Measurements from ENCODE around the gene POP4. TPM values are rescaled to one million over a fixed set of nuclear protein-coding genes. Genes with fewer than 3 reads are reported as not detected.

The POP4 gene
- total RNA-seq, 1 experiment from 2014 or later, result 60.3 TPM

DNA sequence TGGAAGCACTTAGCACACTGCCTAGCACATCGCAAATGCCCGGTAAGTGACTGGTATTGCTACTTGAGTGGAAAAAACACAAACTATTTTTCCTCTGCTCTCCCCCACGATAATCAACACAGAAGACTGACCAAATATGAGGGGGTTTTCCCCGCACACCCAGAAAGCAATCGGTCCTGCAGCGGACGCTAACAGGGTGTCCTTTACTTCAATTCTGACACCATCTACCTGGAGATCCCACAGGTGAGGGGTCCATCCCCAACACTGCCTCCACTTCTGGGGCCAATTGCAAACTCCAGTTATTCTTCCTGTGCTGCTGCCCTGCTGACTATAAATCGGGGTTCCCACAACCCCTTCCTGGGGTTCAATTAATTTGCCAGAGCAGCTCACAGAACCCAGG lies 33.0 kb downstream of the POP4 start:
- ChIA-PET POLR2A (no interaction called here), CTCF (interaction anchor here (0.7 to 1.1 kb wide), 2 partner anchors 33 to 120 kb away, joined by 3 read pairs; no protein-coding TSS in a partner anchor)
- Mint-ChIP-seq H3K4me3 (ENCODE audit: unreplicated experiment) (no peak overlapping the region), H3K9me3 (ENCODE audit: unreplicated experiment) (no peaks in the 10 kb centered on the region), H3K27ac (ENCODE audit: low read depth, unreplicated experiment) (no peak overlapping the region), H3K36me3 (ENCODE audit: insufficient read depth, unreplicated experiment) (peaks cover 6% of the 10 kb centered on the region), H3K4me1 (ENCODE audit: insufficient read depth, unreplicated experiment) (no peaks in the 10 kb centered on the region), H3K27me3 (ENCODE audit: insufficient read depth, unreplicated experiment) (peaks cover 14% of the 10 kb centered on the region)
- TF ChIP-seq, protein P1, sequence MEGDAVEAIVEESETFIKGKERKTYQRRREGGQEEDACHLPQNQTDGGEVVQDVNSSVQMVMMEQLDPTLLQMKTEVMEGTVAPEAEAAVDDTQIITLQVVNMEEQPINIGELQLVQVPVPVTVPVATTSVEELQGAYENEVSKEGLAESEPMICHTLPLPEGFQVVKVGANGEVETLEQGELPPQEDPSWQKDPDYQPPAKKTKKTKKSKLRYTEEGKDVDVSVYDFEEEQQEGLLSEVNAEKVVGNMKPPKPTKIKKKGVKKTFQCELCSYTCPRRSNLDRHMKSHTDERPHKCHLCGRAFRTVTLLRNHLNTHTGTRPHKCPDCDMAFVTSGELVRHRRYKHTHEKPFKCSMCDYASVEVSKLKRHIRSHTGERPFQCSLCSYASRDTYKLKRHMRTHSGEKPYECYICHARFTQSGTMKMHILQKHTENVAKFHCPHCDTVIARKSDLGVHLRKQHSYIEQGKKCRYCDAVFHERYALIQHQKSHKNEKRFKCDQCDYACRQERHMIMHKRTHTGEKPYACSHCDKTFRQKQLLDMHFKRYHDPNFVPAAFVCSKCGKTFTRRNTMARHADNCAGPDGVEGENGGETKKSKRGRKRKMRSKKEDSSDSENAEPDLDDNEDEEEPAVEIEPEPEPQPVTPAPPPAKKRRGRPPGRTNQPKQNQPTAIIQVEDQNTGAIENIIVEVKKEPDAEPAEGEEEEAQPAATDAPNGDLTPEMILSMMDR (IDR thresholded peaks at IDR 0.05; ENCODE audit: unreplicated experiment), result no peak
- no TSS peak for BruUV-seq (replicated peaks)
- no peak for DNase-seq (ENCODE audit: unreplicated experiment)
- intact Hi-C loops (cut with micrococcal nuclease), result no loop called here

DNA sequence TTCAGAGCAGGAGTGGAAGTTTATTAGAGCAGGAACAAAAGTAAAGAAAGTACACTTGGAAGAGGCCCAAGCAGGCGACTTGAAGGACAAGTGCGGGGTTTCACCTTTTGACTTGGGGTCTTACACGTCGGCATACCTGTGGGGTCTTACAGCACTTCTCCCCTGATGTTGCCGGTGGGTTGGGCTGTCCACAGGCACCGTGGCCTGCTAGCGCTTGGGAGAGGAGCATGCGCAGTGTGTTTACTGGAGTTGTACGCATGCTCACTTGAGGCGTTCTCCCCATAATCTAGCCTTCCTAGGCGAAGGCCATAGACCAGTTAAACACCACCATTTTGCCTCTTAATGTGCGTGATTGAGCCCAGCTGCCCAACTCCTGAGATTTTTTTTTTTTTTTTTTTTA lies 34.1 kb downstream of the POP4 start:
- Mint-ChIP-seq H3K27me3 (ENCODE audit: insufficient read depth, unreplicated experiment) (peaks cover 14% of the 10 kb centered on the region), H3K4me1 (ENCODE audit: insufficient read depth, unreplicated experiment) (peaks cover 7% of the 10 kb centered on the region), H3K4me3 (ENCODE audit: unreplicated experiment) (no peak overlapping the region), H3K9me3 (ENCODE audit: unreplicated experiment) (no peaks in the 10 kb centered on the region), H3K36me3 (ENCODE audit: insufficient read depth, unreplicated experiment) (peaks cover 6% of the 10 kb centered on the region), H3K27ac (ENCODE audit: low read depth, unreplicated experiment) (no peak overlapping the region)
- intact Hi-C loops (cut with micrococcal nuclease), result no loop called here
- CTCF ChIA-PET, result interaction anchor here (2.2 kb wide), 1 partner anchor 76 kb away, joined by 9 read pairs; no protein-coding TSS in a partner anchor
- no TSS peak for BruUV-seq (replicated peaks)
- POLR2A ChIA-PET, result interaction anchor here (0.8 kb wide), 1 partner anchor 76 kb away, joined by 3 read pairs; no protein-coding TSS in a partner anchor
- DNase-seq (ENCODE audit: unreplicated experiment), result no peak
- TF ChIP-seq, protein P1 (IDR thresholded peaks at IDR 0.05; ENCODE audit: unreplicated experiment), result no peak

DNA sequence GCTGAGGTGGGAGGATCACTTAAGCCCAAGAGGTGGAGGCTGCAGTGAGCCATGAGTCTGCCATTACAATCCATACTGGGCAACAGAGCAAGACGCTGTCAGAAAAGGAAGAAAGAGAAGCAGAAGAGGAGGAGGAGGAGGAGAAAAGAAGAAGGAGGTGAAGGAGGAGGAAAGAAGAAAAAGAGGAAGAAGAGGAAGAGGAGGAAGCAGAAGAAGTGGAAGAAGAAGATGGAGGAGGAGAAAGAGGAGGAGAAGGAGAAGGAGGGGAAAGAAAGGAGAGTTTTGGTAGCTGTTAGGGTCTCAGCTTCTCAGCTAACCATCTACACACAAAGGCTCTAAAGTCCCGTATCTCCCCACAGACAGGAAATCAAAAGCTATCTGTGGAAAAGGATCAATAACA lies 35.5 kb downstream of the POP4 start:
- Mint-ChIP-seq H3K4me3 (ENCODE audit: unreplicated experiment) (no peak overlapping the region), H3K9me3 (ENCODE audit: unreplicated experiment) (no peaks in the 10 kb centered on the region), H3K27me3 (ENCODE audit: insufficient read depth, unreplicated experiment) (peaks cover 14% of the 10 kb centered on the region), H3K27ac (ENCODE audit: low read depth, unreplicated experiment) (no peak overlapping the region), H3K4me1 (ENCODE audit: insufficient read depth, unreplicated experiment) (peaks cover 20% of the 10 kb centered on the region), H3K36me3 (ENCODE audit: insufficient read depth, unreplicated experiment) (peaks cover 6% of the 10 kb centered on the region)
- no TSS peak for BruUV-seq (replicated peaks)
- ChIA-PET CTCF (interaction anchor here (2.2 kb wide), 1 partner anchor 75 kb away, joined by 9 read pairs; no protein-coding TSS in a partner anchor), POLR2A (no interaction called here)
- DNase-seq (ENCODE audit: unreplicated experiment), result no peak
- intact Hi-C loops (cut with micrococcal nuclease), result no loop called here
- TF ChIP-seq, protein P1 (IDR thresholded peaks at IDR 0.05; ENCODE audit: unreplicated experiment), result no peak

DNA sequence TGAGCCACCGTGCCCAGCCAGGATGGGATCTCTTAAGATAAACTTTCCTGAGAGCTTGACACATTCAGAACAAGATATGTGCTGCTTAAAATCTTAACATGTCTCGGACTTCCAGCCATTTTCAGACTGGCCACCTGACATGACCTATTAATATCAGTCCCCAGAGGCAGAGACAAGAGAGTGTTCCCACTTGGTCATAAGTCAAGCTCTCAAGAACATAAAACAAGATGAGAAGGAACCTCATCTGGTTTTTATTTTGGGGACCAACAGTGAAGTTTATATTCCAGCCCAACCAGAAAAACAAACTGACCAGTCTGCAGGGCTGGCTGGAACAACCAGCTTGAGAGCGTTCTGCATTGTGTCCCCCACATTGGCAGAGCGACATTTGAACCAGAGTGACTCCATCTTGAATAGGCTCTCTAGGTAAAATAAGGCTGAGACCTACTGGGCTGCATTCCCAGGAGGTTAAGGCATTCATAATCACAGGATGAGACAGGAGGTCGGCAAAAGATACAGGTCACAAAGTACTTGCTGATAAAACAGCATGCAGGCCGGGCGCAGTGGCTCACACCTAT lies 37.4 kb downstream of the POP4 start:
- Mint-ChIP-seq H3K27me3 (ENCODE audit: insufficient read depth, unreplicated experiment) (peaks cover 14% of the 10 kb centered on the region), H3K36me3 (ENCODE audit: insufficient read depth, unreplicated experiment) (peaks cover 6% of the 10 kb centered on the region), H3K4me1 (ENCODE audit: insufficient read depth, unreplicated experiment) (peaks cover 20% of the 10 kb centered on the region), H3K27ac (ENCODE audit: low read depth, unreplicated experiment) (no peak overlapping the region), H3K9me3 (ENCODE audit: unreplicated experiment) (no peaks in the 10 kb centered on the region), H3K4me3 (ENCODE audit: unreplicated experiment) (no peak overlapping the region)
- BruUV-seq (replicated peaks), result no TSS peak
- TF ChIP-seq, protein P1 (IDR thresholded peaks at IDR 0.05; ENCODE audit: unreplicated experiment), result no peak
- POLR2A ChIA-PET, result no interaction called here
- intact Hi-C loops (cut with micrococcal nuclease), result no loop called here
- CTCF ChIA-PET, result interaction anchor here (0.6 to 1.5 kb wide), 3 partner anchors 32 to 1458 kb away, joined by 3 to 5 read pairs (median 3); no protein-coding TSS in a partner anchor
- DNase-seq (ENCODE audit: unreplicated experiment), result no peak
